H9 (cell line): ENCODE data around the gene TACR2. TPM values are rescaled to one million over a fixed set of nuclear protein-coding genes. Genes with fewer than 3 reads are reported as not detected.

ENCODE experiments used
- DNase-seq: peaks from one replicate; pipeline ENCODE4 v3.0.0-alpha.2; 2017
- H2AFZ ChIP-seq: one replicate; pipeline ENCODE4 v1.6.1; 2013; ENCODE audit warnings: mild to moderate bottlenecking, low read length, control low read depth, moderate library complexity
- H2AK5ac ChIP-seq: 2 replicates; pipeline ENCODE4 v1.6.1; 2013; ENCODE audit warnings: low read length, control low read depth, mixed read lengths; ENCODE audit not compliant: insufficient read length
- H2BK120ac ChIP-seq: one replicate; pipeline ENCODE4 v1.6.1; 2013; ENCODE audit warnings: low read depth, mild to moderate bottlenecking, low read length, control low read depth, inconsistent platforms; ENCODE audit not compliant: poor library complexity, severe bottlenecking
- H2BK12ac ChIP-seq: 2 replicates; pipeline ENCODE4 v1.6.1; 2013; ENCODE audit warnings: low read length, control low read depth, mixed read lengths, low read depth; ENCODE audit not compliant: insufficient read length
- H2BK15ac ChIP-seq: 2 replicates; pipeline ENCODE4 v1.6.1; 2013; ENCODE audit warnings: low read depth, low read length, control low read depth
- H2BK20ac ChIP-seq: one replicate; pipeline ENCODE4 v1.6.1; 2013; ENCODE audit warnings: low read depth, mild to moderate bottlenecking, low read length, control low read depth, inconsistent platforms; ENCODE audit not compliant: poor library complexity, severe bottlenecking
- H2BK5ac ChIP-seq: 2 replicates; pipeline ENCODE4 v1.6.1; 2013; ENCODE audit warnings: low read length, control low read depth, mixed read lengths; ENCODE audit not compliant: insufficient read length
- H3K14ac ChIP-seq: 2 replicates; pipeline ENCODE4 v1.6.1; 2013; ENCODE audit warnings: low read length, control low read depth; ENCODE audit not compliant: insufficient read depth
- H3K18ac ChIP-seq: 2 replicates; pipeline ENCODE4 v1.6.1; 2013; ENCODE audit warnings: low read depth, mild to moderate bottlenecking, mixed read lengths, low read length, control low read depth; ENCODE audit not compliant: insufficient read length
- H3K23ac ChIP-seq: 2 replicates; pipeline ENCODE4 v1.6.1; 2013; ENCODE audit warnings: low read length, control low read depth, mixed read lengths, low read depth; ENCODE audit not compliant: insufficient read length
- H3K23me2 ChIP-seq: 2 replicates; pipeline ENCODE4 v1.6.1; 2013; ENCODE audit warnings: low read depth, mild to moderate bottlenecking, mixed read lengths, low read length, control low read depth; ENCODE audit not compliant: insufficient read length, poor library complexity, severe bottlenecking
- H3K27ac ChIP-seq: 2 replicates; pipeline ENCODE4 v1.5.1; 2013; ENCODE audit warnings: low read length, control low read depth, mixed read lengths, low read depth; ENCODE audit not compliant: insufficient read length
- H3K27me3 ChIP-seq: 2 replicates; pipeline ENCODE4 v1.6.1; 2013; ENCODE audit warnings: low read length, control low read depth, inconsistent platforms; ENCODE audit not compliant: insufficient read depth
- H3K4ac ChIP-seq: 2 replicates; pipeline ENCODE4 v1.6.1; 2013; ENCODE audit warnings: low read depth, mild to moderate bottlenecking, control low read depth, inconsistent platforms, low read length, moderate library complexity
- H3K4me1 ChIP-seq: 2 replicates; pipeline ENCODE4 v1.6.1; 2013; ENCODE audit warnings: low read length, control low read depth, inconsistent platforms; ENCODE audit not compliant: insufficient read depth
- H3K4me2 ChIP-seq: 2 replicates; pipeline ENCODE4 v1.6.1; 2013; ENCODE audit warnings: low read length, control low read depth, mixed read lengths; ENCODE audit not compliant: insufficient read length, insufficient read depth
- H3K56ac ChIP-seq: 2 replicates; pipeline ENCODE4 v1.6.1; 2013; ENCODE audit warnings: low read depth, mild to moderate bottlenecking, mixed read lengths, low read length, control low read depth; ENCODE audit not compliant: insufficient read length
- H3K79me1 ChIP-seq: 2 replicates; pipeline ENCODE4 v1.6.1; 2013; ENCODE audit warnings: low read depth, mild to moderate bottlenecking, moderate library complexity, low read length, control low read depth, inconsistent platforms; ENCODE audit not compliant: insufficient read depth, poor library complexity, severe bottlenecking
- H3K79me2 ChIP-seq: 2 replicates; pipeline ENCODE4 v1.6.1; 2013; ENCODE audit warnings: low read length, control low read depth, inconsistent platforms; ENCODE audit not compliant: insufficient read depth
- H3K9ac ChIP-seq: 2 replicates; pipeline ENCODE4 v1.6.1; 2013; ENCODE audit warnings: low read length, control low read depth, mixed read lengths; ENCODE audit not compliant: insufficient read length; ENCODE audit errors: extremely low read depth
- H3K9me3 ChIP-seq: one replicate; pipeline ENCODE4 v1.6.1; 2013; ENCODE audit warnings: low read depth, low read length, inconsistent platforms; ENCODE audit not compliant: control insufficient read depth
- H3T11ph ChIP-seq: one replicate; pipeline ENCODE4 v1.6.1; 2013; ENCODE audit warnings: mild to moderate bottlenecking, low read length, control low read depth, inconsistent platforms
- H4K20me1 ChIP-seq: one replicate; pipeline ENCODE4 v1.6.1; 2013; ENCODE audit not compliant: control insufficient read depth, insufficient read length, insufficient read depth
- H4K5ac ChIP-seq: 2 replicates; pipeline ENCODE4 v1.6.1; 2013; ENCODE audit warnings: low read depth, mild to moderate bottlenecking, mixed read lengths, low read length, control low read depth; ENCODE audit not compliant: insufficient read length
- H4K8ac ChIP-seq: replicated peaks from 2 replicates; pipeline ENCODE4 v1.6.1; 2013; ENCODE audit warnings: low read length, control low read depth, mixed read lengths, low read depth; ENCODE audit not compliant: insufficient read length
- H4K91ac ChIP-seq: 2 replicates; pipeline ENCODE4 v1.6.1; 2013; ENCODE audit warnings: low read depth, mild to moderate bottlenecking, moderate library complexity, mixed read lengths, low read length, control low read depth; ENCODE audit not compliant: insufficient read length
- H3K27ac Mint-ChIP-seq, 3 experiments: 2 replicates in 2 of 3; 3 replicates in 1 of 3; pipeline ENCODE4 v1.8.0; 2020 to 2021; ENCODE audit warnings: mixed read lengths in 3 of 3, mild to moderate bottlenecking in 1 of 3, moderate library complexity in 1 of 3
- H3K27me3 Mint-ChIP-seq: 2 replicates; pipeline ENCODE4 v1.8.0; 2021; ENCODE audit warnings: low read depth, mild to moderate bottlenecking, moderate library complexity, mixed read lengths
- H3K36me3 Mint-ChIP-seq, 3 experiments: 2 replicates in 2 of 3; 3 replicates in 1 of 3; pipeline ENCODE4 v1.8.0; 2020 to 2021; ENCODE audit warnings: low read depth in 3 of 3, mixed read lengths in 3 of 3; ENCODE audit not compliant: insufficient read depth in 1 of 3
- H3K4me1 Mint-ChIP-seq, 2 experiments: 2 replicates each; pipeline ENCODE4 v1.8.0; 2020; ENCODE audit warnings: mixed read lengths in 2 of 2
- H3K4me3 Mint-ChIP-seq, 2 experiments: 2 replicates in 1 of 2; 3 replicates in 1 of 2; pipeline ENCODE4 v1.8.0; 2020 to 2021; ENCODE audit warnings: mild to moderate bottlenecking in 2 of 2, mixed read lengths in 2 of 2, moderate library complexity in 1 of 2
- H3K9me3 Mint-ChIP-seq, 2 experiments: 2 replicates in 1 of 2; 3 replicates in 1 of 2; pipeline ENCODE4 v1.8.0; 2020; ENCODE audit warnings: mild to moderate bottlenecking in 2 of 2, mixed read lengths in 2 of 2, moderate library complexity in 1 of 2
- WGBS: extraction: QIAGEN DNeasy Blood & Tissue Kit; methylation state at CpG from one replicate; pipeline ENCODE4 v1.1.7; 2013; ENCODE audit warnings: missing lambda C conversion rate, low lambda C conversion rate, mixed read lengths; ENCODE audit not compliant: insufficient read length; ENCODE audit errors: extremely low coverage; 5-methylcytosine and 5-hydroxymethylcytosine counted together
- total RNA-seq: library from RNA; stranded (reverse); gene quantifications from 2 replicates; pipeline ENCODE4 v1.2.1, GENCODE V29; 2021
- TF ChIP-seq, protein P1 (sequence below): fragments of 200-600 bp; sonication (generic); conservative IDR thresholded peaks from 3 replicates; pipeline ENCODE4 v1.8.0; 2021; ENCODE audit warnings: antibody characterized with exemption, mild to moderate bottlenecking

The TACR2 gene
- total RNA-seq, 1 experiment from 2014 or later, result not detected

DNA sequence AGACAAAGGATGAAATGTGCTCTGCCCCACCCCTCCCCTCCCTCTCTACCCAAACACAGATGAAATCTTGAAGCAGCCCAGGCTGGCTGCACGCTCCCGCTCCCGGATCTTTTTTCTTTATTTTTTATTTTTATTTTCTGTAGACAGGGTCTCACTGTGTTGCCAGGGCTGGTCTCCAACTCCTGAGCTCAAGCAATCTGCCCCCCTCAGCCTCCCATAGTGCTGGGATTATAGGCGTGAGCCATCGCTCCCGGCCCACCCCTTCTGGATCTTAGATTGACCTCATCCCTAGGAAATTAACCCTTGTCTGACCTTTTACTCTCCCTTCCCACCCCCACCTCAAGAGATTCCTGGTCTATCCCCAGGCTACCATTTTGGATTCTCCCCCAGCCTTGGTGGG lies 14.3 kb downstream of the TACR2 start:
- Histone ChIP-seq H3K4me1 (no peaks in the 10 kb centered on the region), H2BK5ac (no peak overlapping the region), H3K23ac (no peak overlapping the region), H3K4ac (no peak overlapping the region), H2BK120ac (no peak overlapping the region), H4K5ac (no peak overlapping the region), H3K4me2 (no peak overlapping the region), H4K20me1 (no peaks in the 10 kb centered on the region), H3K56ac (no peak overlapping the region), H3K18ac (no peak overlapping the region), H3T11ph (no peak overlapping the region), H2AFZ (no peak overlapping the region), H3K79me2 (no peaks in the 10 kb centered on the region), H2BK12ac (no peak overlapping the region), H3K9me3 (no peaks in the 10 kb centered on the region), H3K14ac (no peak overlapping the region), H3K79me1 (no peaks in the 10 kb centered on the region), H2AK5ac (no peak overlapping the region), H2BK20ac (no peak overlapping the region), H4K91ac (no peak overlapping the region), H3K27ac (no peak overlapping the region), H3K23me2 (no peaks in the 10 kb centered on the region), H3K9ac (no peak overlapping the region), H4K8ac (no peak overlapping the region), H3K27me3 (no peaks in the 10 kb centered on the region), H2BK15ac (no peak overlapping the region)
- Mint-ChIP-seq H3K36me3 (peaks cover 26 to 40% (median 39%) of the 10 kb centered on the region in 3 experiments), H3K27ac (0 out of 7 replicates have a peak overlapping the region, but pooled peaks of 2 of the 3 experiments have one; percentile 32 to 55), H3K4me3 (no peak overlapping the region), H3K27me3 (no peaks in the 10 kb centered on the region; the same call in 1 of the 2 replicates), H3K9me3 (no peaks in the 10 kb centered on the region), H3K4me1 (peaks cover 22 to 25% of the 10 kb centered on the region in 2 experiments)
- WGBS, result no CpG with 5 or more reads among the region's 6 CpGs
- no peak for DNase-seq
- TF ChIP-seq, protein P1, sequence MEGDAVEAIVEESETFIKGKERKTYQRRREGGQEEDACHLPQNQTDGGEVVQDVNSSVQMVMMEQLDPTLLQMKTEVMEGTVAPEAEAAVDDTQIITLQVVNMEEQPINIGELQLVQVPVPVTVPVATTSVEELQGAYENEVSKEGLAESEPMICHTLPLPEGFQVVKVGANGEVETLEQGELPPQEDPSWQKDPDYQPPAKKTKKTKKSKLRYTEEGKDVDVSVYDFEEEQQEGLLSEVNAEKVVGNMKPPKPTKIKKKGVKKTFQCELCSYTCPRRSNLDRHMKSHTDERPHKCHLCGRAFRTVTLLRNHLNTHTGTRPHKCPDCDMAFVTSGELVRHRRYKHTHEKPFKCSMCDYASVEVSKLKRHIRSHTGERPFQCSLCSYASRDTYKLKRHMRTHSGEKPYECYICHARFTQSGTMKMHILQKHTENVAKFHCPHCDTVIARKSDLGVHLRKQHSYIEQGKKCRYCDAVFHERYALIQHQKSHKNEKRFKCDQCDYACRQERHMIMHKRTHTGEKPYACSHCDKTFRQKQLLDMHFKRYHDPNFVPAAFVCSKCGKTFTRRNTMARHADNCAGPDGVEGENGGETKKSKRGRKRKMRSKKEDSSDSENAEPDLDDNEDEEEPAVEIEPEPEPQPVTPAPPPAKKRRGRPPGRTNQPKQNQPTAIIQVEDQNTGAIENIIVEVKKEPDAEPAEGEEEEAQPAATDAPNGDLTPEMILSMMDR, result no peak
